ENCODE results near the gene RPS21. TPM values are rescaled to one million over a fixed set of nuclear protein-coding genes. Genes with fewer than 3 reads are reported as not detected.
A peak's percentile ranks its signal among the peaks of the same experiment; 100 is the strongest.

Gene RPS21
- total and polyA plus RNA-seq, 10 of the 15 experiments (the other 5 are each of a cell fraction or from before 2014, with no cell fraction given): 1,474 to 4,987 (median 2,439) TPM

- BruUV-seq (replicated peaks): no TSS peak
- no peak overlapping the region for H2AFZ ChIP-seq (ENCODE audit: control insufficient read depth, low read depth, low read length)
- H3K9ac ChIP-seq (ENCODE audit: control insufficient read depth, insufficient read depth, low read length): no peak overlapping the region
- no peaks in the 10 kb centered on the region for H3K27me3 ChIP-seq (replicated peaks in 1 of 2; ENCODE audit: control insufficient read depth in 2 of 2, insufficient read depth in 2 of 2, low read length in 1 of 2)
- RAD21 ChIA-PET (ENCODE audit: unreplicated experiment): no interaction called here
- intact Hi-C loops (cut with micrococcal nuclease; ENCODE audit: unreplicated experiment) (no loop called here), in situ Hi-C loops (cut with MboI) (loop anchor here (25.0 kb wide), 1 partner anchor 378 kb away; no protein-coding TSS in a partner anchor)
- ATAC-seq (no peak), DNase-seq (ENCODE audit: low read depth, low spot score) (no peak), FAIRE-seq (no peak)
- peaks cover 9 to 13% of the 10 kb centered on the region in 2 experiments for H3K36me3 ChIP-seq (ENCODE audit: control insufficient read depth in 2 of 2, insufficient read depth in 2 of 2, low read length in 1 of 2)
- H3K79me2 ChIP-seq (ENCODE audit: control insufficient read depth, insufficient read depth, low read length): peaks cover 39% of the 10 kb centered on the region
- CTCF ChIA-PET: interaction anchor here (1.1 kb wide), 1 partner anchor 20 kb away, joined by 3 read pairs; no protein-coding TSS in a partner anchor
- H3K4me2 ChIP-seq (ENCODE audit: control insufficient read depth, insufficient read depth): no peak overlapping the region
- H4K20me1 ChIP-seq (ENCODE audit: control insufficient read depth, insufficient read depth): no peaks in the 10 kb centered on the region
- POLR2A ChIA-PET: no interaction called here
- 83% methylated on average over 29 of the region's 29 CpGs for WGBS (ENCODE audit: insufficient coverage, insufficient replicate concordance, low lambda C conversion rate, missing lambda C conversion rate)
- H3K27ac ChIP-seq (ENCODE audit: control insufficient read depth, insufficient read depth): no peak overlapping the region
- H3K4me3 ChIP-seq: no peak overlapping the region
- H3K4me1 ChIP-seq (ENCODE audit: control insufficient read depth, insufficient read depth, low read length): peaks cover 4% of the 10 kb centered on the region; the same call in 1 of the 2 replicates
- SMC1A ChIA-PET (ENCODE audit: uncharacterized antibody, unreplicated experiment): no interaction called here
- no peaks in the 10 kb centered on the region for H3K9me3 ChIP-seq (replicated peaks; ENCODE audit: control insufficient read depth, insufficient read depth, low read length)
- no peak for TF ChIP-seq NRF1 (conservative IDR thresholded peaks at IDR 0.05; ENCODE audit: low read depth, low read length)
- TF ChIP-seq, protein P1, sequence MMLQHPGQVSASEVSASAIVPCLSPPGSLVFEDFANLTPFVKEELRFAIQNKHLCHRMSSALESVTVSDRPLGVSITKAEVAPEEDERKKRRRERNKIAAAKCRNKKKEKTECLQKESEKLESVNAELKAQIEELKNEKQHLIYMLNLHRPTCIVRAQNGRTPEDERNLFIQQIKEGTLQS (IDR thresholded peaks at IDR 0.05; ENCODE audit: borderline replicate concordance, extremely low read depth, low read depth, low read length): no peak
- TF ChIP-seq CBFB (IDR thresholded peaks at IDR 0.05; ENCODE audit: low read depth): no peak
- TF ChIP-seq NFXL1 (IDR thresholded peaks at IDR 0.05; ENCODE audit: borderline replicate concordance): no peak
- TF ChIP-seq RELA (IDR thresholded peaks at IDR 0.05; ENCODE audit: borderline replicate concordance, partially characterized antibody): no peak
- no peak for TF ChIP-seq POU2F2 (IDR thresholded peaks at IDR 0.05; ENCODE audit: borderline replicate concordance, low read depth, low read length)
- TF ChIP-seq, protein P2, sequence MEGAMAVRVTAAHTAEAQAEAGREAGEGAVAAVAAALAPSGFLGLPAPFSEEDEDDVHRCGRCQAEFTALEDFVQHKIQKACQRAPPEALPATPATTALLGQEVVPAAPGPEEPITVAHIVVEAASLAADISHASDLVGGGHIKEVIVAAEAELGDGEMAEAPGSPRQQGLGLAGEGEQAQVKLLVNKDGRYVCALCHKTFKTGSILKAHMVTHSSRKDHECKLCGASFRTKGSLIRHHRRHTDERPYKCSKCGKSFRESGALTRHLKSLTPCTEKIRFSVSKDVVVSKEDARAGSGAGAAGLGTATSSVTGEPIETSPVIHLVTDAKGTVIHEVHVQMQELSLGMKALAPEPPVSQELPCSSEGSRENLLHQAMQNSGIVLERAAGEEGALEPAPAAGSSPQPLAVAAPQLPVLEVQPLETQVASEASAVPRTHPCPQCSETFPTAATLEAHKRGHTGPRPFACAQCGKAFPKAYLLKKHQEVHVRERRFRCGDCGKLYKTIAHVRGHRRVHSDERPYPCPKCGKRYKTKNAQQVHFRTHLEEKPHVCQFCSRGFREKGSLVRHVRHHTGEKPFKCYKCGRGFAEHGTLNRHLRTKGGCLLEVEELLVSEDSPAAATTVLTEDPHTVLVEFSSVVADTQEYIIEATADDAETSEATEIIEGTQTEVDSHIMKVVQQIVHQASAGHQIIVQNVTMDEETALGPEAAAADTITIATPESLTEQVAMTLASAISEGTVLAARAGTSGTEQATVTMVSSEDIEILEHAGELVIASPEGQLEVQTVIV (IDR thresholded peaks at IDR 0.05; ENCODE audit: borderline replicate concordance, partially characterized antibody): no peak
- TF ChIP-seq ZNF384 (IDR thresholded peaks at IDR 0.05; ENCODE audit: borderline replicate concordance, low read depth, low read length): no peak
- no peak for TF ChIP-seq YY1 (IDR thresholded peaks at IDR 0.05; ENCODE audit: low read depth, low read length)
- peak; percentile 15; the same call in 1 of the 2 replicates for TF ChIP-seq POLR2AphosphoS5 (IDR thresholded peaks at IDR 0.05; ENCODE audit: low read length)
- TF ChIP-seq, protein P3, sequence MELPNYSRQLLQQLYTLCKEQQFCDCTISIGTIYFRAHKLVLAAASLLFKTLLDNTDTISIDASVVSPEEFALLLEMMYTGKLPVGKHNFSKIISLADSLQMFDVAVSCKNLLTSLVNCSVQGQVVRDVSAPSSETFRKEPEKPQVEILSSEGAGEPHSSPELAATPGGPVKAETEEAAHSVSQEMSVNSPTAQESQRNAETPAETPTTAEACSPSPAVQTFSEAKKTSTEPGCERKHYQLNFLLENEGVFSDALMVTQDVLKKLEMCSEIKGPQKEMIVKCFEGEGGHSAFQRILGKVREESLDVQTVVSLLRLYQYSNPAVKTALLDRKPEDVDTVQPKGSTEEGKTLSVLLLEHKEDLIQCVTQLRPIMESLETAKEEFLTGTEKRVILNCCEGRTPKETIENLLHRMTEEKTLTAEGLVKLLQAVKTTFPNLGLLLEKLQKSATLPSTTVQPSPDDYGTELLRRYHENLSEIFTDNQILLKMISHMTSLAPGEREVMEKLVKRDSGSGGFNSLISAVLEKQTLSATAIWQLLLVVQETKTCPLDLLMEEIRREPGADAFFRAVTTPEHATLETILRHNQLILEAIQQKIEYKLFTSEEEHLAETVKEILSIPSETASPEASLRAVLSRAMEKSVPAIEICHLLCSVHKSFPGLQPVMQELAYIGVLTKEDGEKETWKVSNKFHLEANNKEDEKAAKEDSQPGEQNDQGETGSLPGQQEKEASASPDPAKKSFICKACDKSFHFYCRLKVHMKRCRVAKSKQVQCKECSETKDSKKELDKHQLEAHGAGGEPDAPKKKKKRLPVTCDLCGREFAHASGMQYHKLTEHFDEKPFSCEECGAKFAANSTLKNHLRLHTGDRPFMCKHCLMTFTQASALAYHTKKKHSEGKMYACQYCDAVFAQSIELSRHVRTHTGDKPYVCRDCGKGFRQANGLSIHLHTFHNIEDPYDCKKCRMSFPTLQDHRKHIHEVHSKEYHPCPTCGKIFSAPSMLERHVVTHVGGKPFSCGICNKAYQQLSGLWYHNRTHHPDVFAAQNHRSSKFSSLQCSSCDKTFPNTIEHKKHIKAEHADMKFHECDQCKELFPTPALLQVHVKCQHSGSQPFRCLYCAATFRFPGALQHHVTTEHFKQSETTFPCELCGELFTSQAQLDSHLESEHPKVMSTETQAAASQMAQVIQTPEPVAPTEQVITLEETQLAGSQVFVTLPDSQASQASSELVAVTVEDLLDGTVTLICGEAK (IDR thresholded peaks at IDR 0.05; ENCODE audit: borderline replicate concordance): no peak
- no peak for TF ChIP-seq NR2C2 (IDR thresholded peaks at IDR 0.05; ENCODE audit: borderline replicate concordance, control insufficient read depth, insufficient read length, low read depth)
- TF ChIP-seq POLR2A (IDR thresholded peaks at IDR 0.05; ENCODE audit: low read depth, low read length): peak; percentile 42
Measured at GRCh38 chr20:62390317-62391164, 3.6 kb downstream of the RPS21 start.
